SU-DHL-6 (cell line): ENCODE results near the gene CPEB3.

Experiments
- H2AFZ ChIP-seq: fragments of 200-600 bp; sonication (generic); 2 replicates; pipeline ENCODE4 v1.6.1; 2014; ENCODE audit warnings: low read depth, mild to moderate bottlenecking, moderate library complexity, mixed read lengths, antibody characterized with exemption, low read length; ENCODE audit not compliant: severe bottlenecking
- H3F3A ChIP-seq: fragments of 200-600 bp; shearing (Covaris generic); 2 replicates; pipeline ENCODE4 v1.6.0; 2016; ENCODE audit warnings: antibody characterized with exemption, mild to moderate bottlenecking; ENCODE audit not compliant: insufficient read depth
- H3K27ac ChIP-seq: fragments of 200-600 bp; sonication (generic); 2 replicates; pipeline ENCODE4 v1.5.1; 2016; ENCODE audit warnings: low read depth, mild to moderate bottlenecking, low read length, moderate library complexity, mixed read lengths
- H3K27me3 ChIP-seq: fragments of 200-600 bp; sonication (generic), shearing (Covaris generic); 2 replicates; pipeline ENCODE4 v1.6.0; 2014; ENCODE audit warnings: mild to moderate bottlenecking, low read length
- H3K36me3 ChIP-seq: fragments of 200-600 bp; sonication (generic); 2 replicates; pipeline ENCODE4 v1.6.1; 2014; ENCODE audit warnings: mild to moderate bottlenecking, low read length, mixed read lengths
- H3K4me2 ChIP-seq: fragments of 300-600, 200-600 bp; shearing (Covaris generic), sonication (generic); 2 replicates; pipeline ENCODE4 v1.6.0; 2014; ENCODE audit warnings: low read length, low read depth, mild to moderate bottlenecking; ENCODE audit not compliant: poor library complexity, severe bottlenecking
- H3K4me3 ChIP-seq: fragments of 200-600 bp; sonication (generic); 2 replicates; pipeline ENCODE4 v1.5.1; 2014; ENCODE audit warnings: antibody characterized with exemption, low read length, mild to moderate bottlenecking, mixed read lengths; ENCODE audit not compliant: insufficient read depth, poor library complexity, severe bottlenecking
- H3K79me2 ChIP-seq: fragments of 200-600 bp; sonication (generic); 2 replicates; pipeline ENCODE4 v1.6.1; 2014; ENCODE audit warnings: mild to moderate bottlenecking, low read length, moderate library complexity; ENCODE audit not compliant: insufficient read depth
- H3K9ac ChIP-seq: fragments of 200-600 bp; sonication (generic); 2 replicates; pipeline ENCODE4 v1.7.0; 2014; ENCODE audit warnings: mild to moderate bottlenecking, low read length
- H3K9me2 ChIP-seq: fragments of 200-600 bp; sonication (generic); replicated peaks from 2 replicates; pipeline ENCODE4 v1.6.1; 2014; ENCODE audit warnings: low read length; ENCODE audit not compliant: insufficient read depth
- H3K9me3 ChIP-seq: fragments of 200-600 bp; sonication (generic); 2 replicates; pipeline ENCODE4 v1.6.1; 2014; ENCODE audit warnings: low read length, mixed read lengths; ENCODE audit not compliant: insufficient read depth
- H4K20me1 ChIP-seq: fragments of 200-600 bp; sonication (generic); 2 replicates; pipeline ENCODE4 v1.6.1; 2014; ENCODE audit warnings: low read depth, mild to moderate bottlenecking, antibody characterized with exemption, low read length, moderate library complexity, mixed read lengths
- CTCF ChIP-seq: fragments of 200-600 bp; sonication (generic); IDR thresholded peaks from one replicate; pipeline ENCODE4 v1.5.1; 2017; ENCODE audit warnings: antibody characterized with exemption, mild to moderate bottlenecking, low read length, moderate library complexity; ENCODE audit not compliant: insufficient read depth, poor library complexity, severe bottlenecking
- EZH2phosphoT487 ChIP-seq: fragments of 200-600 bp; sonication (generic), shearing (Covaris generic); conservative IDR thresholded peaks from 2 replicates; pipeline ENCODE4 v1.6.1; 2018; ENCODE audit warnings: mild to moderate bottlenecking, antibody characterized with exemption, low read length, moderate library complexity, mixed read lengths

Gene CPEB3

DNA sequence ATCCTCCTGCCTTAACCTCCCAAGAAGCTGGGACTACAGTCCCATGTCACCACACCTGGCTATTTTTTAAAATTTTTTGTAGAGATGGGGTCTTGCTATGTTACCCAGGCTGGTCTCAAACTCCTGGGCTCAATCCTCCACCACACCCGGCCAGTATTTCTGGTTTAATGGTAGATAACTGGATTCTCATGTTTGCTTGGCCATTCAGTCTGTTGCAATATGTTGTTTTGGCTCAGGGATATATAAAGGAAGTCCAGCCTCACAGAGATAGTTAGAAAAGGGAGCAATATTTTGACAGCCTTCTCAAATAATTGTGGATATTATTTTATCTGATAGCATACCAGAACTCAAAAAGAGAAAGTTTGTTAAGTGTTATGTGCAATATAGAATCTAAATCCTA is 284.9 kb downstream of the CPEB3 start:
- no peaks in the 10 kb centered on the region for H4K20me1 ChIP-seq
- no peaks in the 10 kb centered on the region for H3K79me2 ChIP-seq
- H3K9me2 ChIP-seq, result no peaks in the 10 kb centered on the region
- no peak overlapping the region for H3K9ac ChIP-seq
- no peak overlapping the region for H3K27ac ChIP-seq
- H3K4me2 ChIP-seq, result no peak overlapping the region
- H3K36me3 ChIP-seq, result peaks cover 36% of the 10 kb centered on the region
- H3K27me3 ChIP-seq, result no peaks in the 10 kb centered on the region
- no peak overlapping the region for H3K4me3 ChIP-seq
- no peak overlapping the region for H2AFZ ChIP-seq
- TF ChIP-seq EZH2phosphoT487, result no peak
- TF ChIP-seq CTCF, result no peak
- no peaks in the 10 kb centered on the region for H3K9me3 ChIP-seq
- no peaks in the 10 kb centered on the region; the same call in 1 of the 2 replicates for H3F3A ChIP-seq

DNA sequence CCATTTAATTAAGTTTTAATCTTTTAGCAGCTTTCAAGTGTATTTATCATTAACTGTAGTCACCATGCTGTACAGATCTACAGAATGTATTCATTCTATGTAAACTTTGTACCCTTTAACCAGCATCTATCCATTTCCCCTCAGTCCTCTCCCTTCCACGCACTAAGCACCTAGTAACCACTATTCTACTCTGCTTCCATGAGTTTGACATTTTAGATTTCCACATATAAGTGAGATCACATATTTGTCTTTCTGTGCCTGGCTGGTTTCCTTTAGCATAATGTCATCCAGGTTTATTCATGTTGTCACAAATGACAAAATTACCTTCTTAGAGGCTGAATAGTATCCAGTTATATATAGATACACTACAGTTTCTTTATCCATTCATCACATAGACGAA is 287.6 kb downstream of the CPEB3 start:
- H3K9ac ChIP-seq, result no peak overlapping the region
- H3K27me3 ChIP-seq, result no peaks in the 10 kb centered on the region
- TF ChIP-seq CTCF, result no peak
- no peak for TF ChIP-seq EZH2phosphoT487
- H3K36me3 ChIP-seq, result peaks cover 39% of the 10 kb centered on the region
- H3K9me2 ChIP-seq, result no peaks in the 10 kb centered on the region
- no peak overlapping the region for H2AFZ ChIP-seq
- no peak overlapping the region for H3K27ac ChIP-seq
- no peaks in the 10 kb centered on the region for H4K20me1 ChIP-seq
- no peaks in the 10 kb centered on the region for H3K79me2 ChIP-seq
- H3K4me2 ChIP-seq, result no peak overlapping the region
- no peaks in the 10 kb centered on the region for H3F3A ChIP-seq
- H3K4me3 ChIP-seq, result no peak overlapping the region
- H3K9me3 ChIP-seq, result no peaks in the 10 kb centered on the region

DNA sequence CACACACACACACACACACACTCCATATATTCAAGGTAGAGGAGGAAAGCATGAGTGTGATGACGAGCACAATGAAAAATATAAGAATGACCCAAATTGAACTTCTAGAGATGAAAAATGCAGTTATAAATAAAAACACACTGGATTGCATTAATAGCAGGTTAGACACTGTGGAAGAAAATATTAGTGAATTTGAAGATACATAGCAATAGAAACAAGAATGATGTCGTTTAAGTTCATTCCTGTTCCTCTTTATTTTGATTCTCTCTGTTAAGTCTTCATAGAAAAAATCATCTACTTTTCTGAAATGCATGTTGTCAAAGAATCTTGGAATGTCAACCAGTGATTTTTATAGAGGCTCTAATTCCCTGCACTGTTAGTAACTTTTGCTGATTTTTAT is 288.9 kb downstream of the CPEB3 start:
- no peaks in the 10 kb centered on the region for H3F3A ChIP-seq
- H3K9me2 ChIP-seq, result no peaks in the 10 kb centered on the region
- no peaks in the 10 kb centered on the region for H3K79me2 ChIP-seq
- H3K27ac ChIP-seq, result no peak overlapping the region
- H3K27me3 ChIP-seq, result no peaks in the 10 kb centered on the region
- H3K4me3 ChIP-seq, result no peak overlapping the region
- H3K4me2 ChIP-seq, result no peak overlapping the region
- H3K9ac ChIP-seq, result no peak overlapping the region
- H4K20me1 ChIP-seq, result no peaks in the 10 kb centered on the region
- H2AFZ ChIP-seq, result no peak overlapping the region
- H3K36me3 ChIP-seq, result peaks cover 51% of the 10 kb centered on the region
- H3K9me3 ChIP-seq, result no peaks in the 10 kb centered on the region
- no peak for TF ChIP-seq CTCF
- no peak for TF ChIP-seq EZH2phosphoT487
